ENCODE data around the gene HLA-DQB1. TPM values are rescaled to one million over a fixed set of nuclear protein-coding genes. Genes with fewer than 3 reads are reported as not detected.

The HLA-DQB1 gene
- total RNA-seq, 1 experiment from 2014 or later = 2.1 TPM

GRCh38 chr6:32700391-32701040, 34.1 kb upstream of the HLA-DQB1 start (continued):
- TF ChIP-seq CTCF (IDR thresholded peaks at IDR 0.05 in 2 of 3, conservative IDR thresholded peaks at IDR 0.05 in 1 of 3; ENCODE audit: borderline replicate concordance in 1 of 3, insufficient read depth in 1 of 3, low read depth in 2 of 3, low read length in 2 of 3) = peak; percentile 68 to 83 (median 75)

GRCh38 chr6:32697031-32697430, 30.6 kb upstream of the HLA-DQB1 start:
- BruUV-seq (replicated peaks) = no TSS peak
- POLR2A ChIA-PET = no interaction called here
- ATAC-seq (no peak), DNase-seq (ENCODE audit: low read depth, low spot score) (no peak)
- no peaks in the 10 kb centered on the region for H3K4me1 ChIP-seq (ENCODE audit: control insufficient read depth in 1 of 2, insufficient read depth in 2 of 2, low read length in 2 of 2)
- H3K9ac ChIP-seq (ENCODE audit: low read length) = no peak overlapping the region
- no peak overlapping the region for H3K4me2 ChIP-seq (ENCODE audit: low read length)
- no peaks in the 10 kb centered on the region for H3K9me3 ChIP-seq (ENCODE audit: control insufficient read depth in 1 of 2, insufficient read depth in 1 of 2, low read depth in 1 of 2, low read length in 2 of 2)
- intact Hi-C loops (cut with micrococcal nuclease) = no loop called here
- CTCF ChIA-PET = interaction anchor here (1.5 kb wide), 1 partner anchor 284 kb away, joined by 4 read pairs; no protein-coding TSS in a partner anchor
- H3K36me3 ChIP-seq (ENCODE audit: control insufficient read depth in 1 of 2, insufficient read depth in 2 of 2, low read length in 2 of 2) = no peaks in the 10 kb centered on the region
- H3K27me3 ChIP-seq (ENCODE audit: insufficient read depth, low read length) = no peaks in the 10 kb centered on the region
- no peak overlapping the region for H2AFZ ChIP-seq (ENCODE audit: low read depth, low read length, poor library complexity, severe bottlenecking)
- H3K79me2 ChIP-seq (ENCODE audit: insufficient read depth, low read length) = no peaks in the 10 kb centered on the region
- H3K27ac ChIP-seq (ENCODE audit: low read depth, low read length) = no peak overlapping the region
- TF ChIP-seq YY1 (IDR thresholded peaks at IDR 0.05; ENCODE audit: extremely low read depth, insufficient replicate concordance, low read depth, low read length) (no peak), FOSL1 (IDR thresholded peaks at IDR 0.05; ENCODE audit: low read depth) (no peak)
- H3K9me2 ChIP-seq (ENCODE audit: insufficient read depth) = no peaks in the 10 kb centered on the region
- RAD21 ChIA-PET (ENCODE audit: low non-redundant PET in 1 of 2, low total read pairs in 2 of 2, uncharacterized antibody in 2 of 2, unreplicated experiment in 2 of 2) = no interaction called here
- no peaks in the 10 kb centered on the region for H4K20me1 ChIP-seq (ENCODE audit: insufficient read depth)
- no peak overlapping the region for H3K4me3 ChIP-seq (replicated peaks in 1 of 2; ENCODE audit: low read depth in 1 of 2, low read length in 2 of 2)

- no TSS peak for BruUV-seq (replicated peaks)
- Histone ChIP-seq H3K36me3 (ENCODE audit: control insufficient read depth in 1 of 2, insufficient read depth in 2 of 2, low read length in 2 of 2) (no peaks in the 10 kb centered on the region), H3K27me3 (ENCODE audit: insufficient read depth, low read length) (no peaks in the 10 kb centered on the region), H3K4me1 (ENCODE audit: control insufficient read depth in 1 of 2, insufficient read depth in 2 of 2, low read length in 2 of 2) (no peaks in the 10 kb centered on the region), H3K9ac (ENCODE audit: low read length) (no peak overlapping the region), H2AFZ (ENCODE audit: low read depth, low read length, poor library complexity, severe bottlenecking) (peak overlapping the region; percentile 35), H3K4me2 (ENCODE audit: low read length) (no peak overlapping the region), H3K9me2 (ENCODE audit: insufficient read depth) (no peaks in the 10 kb centered on the region), H3K79me2 (ENCODE audit: insufficient read depth, low read length) (no peaks in the 10 kb centered on the region), H3K27ac (ENCODE audit: low read depth, low read length) (no peak overlapping the region), H3K4me3 (replicated peaks in 1 of 2; ENCODE audit: low read depth in 1 of 2, low read length in 2 of 2) (no peak overlapping the region), H3K9me3 (ENCODE audit: control insufficient read depth in 1 of 2, insufficient read depth in 1 of 2, low read depth in 1 of 2, low read length in 2 of 2) (no peaks in the 10 kb centered on the region), H4K20me1 (ENCODE audit: insufficient read depth) (no peaks in the 10 kb centered on the region)
- intact Hi-C loops (cut with micrococcal nuclease) = loop anchor here (1.0 to 2.0 kb wide), 2 partner anchors 259 to 447 kb away; no protein-coding TSS in a partner anchor
- POLR2A ChIA-PET = no interaction called here
- RAD21 ChIA-PET (ENCODE audit: low non-redundant PET in 1 of 2, low total read pairs in 2 of 2, uncharacterized antibody in 2 of 2, unreplicated experiment in 2 of 2) = interaction anchor here (0.6 to 1.1 kb wide), 5 partner anchors 8 to 277 kb away, joined by 3 read pairs; no protein-coding TSS in a partner anchor
- ATAC-seq (peak; percentile 91), DNase-seq (ENCODE audit: low read depth, low spot score) (peak; percentile 42)
- TF ChIP-seq MAX (IDR thresholded peaks at IDR 0.05) = no peak
- TF ChIP-seq ATF3 (IDR thresholded peaks at IDR 0.05) = no peak
- peak; percentile 87 for TF ChIP-seq RAD21 (IDR thresholded peaks at IDR 0.05; ENCODE audit: low read depth)
- TF ChIP-seq CTCF (IDR thresholded peaks at IDR 0.05 in 2 of 3, conservative IDR thresholded peaks at IDR 0.05 in 1 of 3; ENCODE audit: borderline replicate concordance in 1 of 3, insufficient read depth in 1 of 3, low read depth in 2 of 3, low read length in 2 of 3) = peak; percentile 65 to 80 (median 66); a peak in 5 of 6 replicates
- CTCF ChIA-PET = interaction anchor here (0.7 to 1.6 kb wide), 17 partner anchors 9 to 278 kb away, joined by 3 to 26 read pairs (median 7); partner anchors contain the start of gene HLA-DRA
These were observed 25.6 kb upstream of the HLA-DQB1 start for GRCh38 chr6:32692019-32692418.

Data from HCT116 (cell line).